Activated naive CD4-positive, alpha-beta T cell treated with anti-CD3 and anti-CD28 coated beads, Interleukin-2, amount 50 U/mL, for 16 hours (primary cell): ENCODE measurements around the gene RNF32.

Experiments used
- DNase-seq: peaks from one replicate; pipeline ENCODE4 v3.0.0-alpha.2; 2020

Gene RNF32

GRCh38 chr7:156640257-156640948 lies at the start of gene RNF32:
Gene RNF32, plus strand, starts transcription at chr7:156640774. Its CDS starts 3,104 bp downstream, at chr7:156643878.
- DNase-seq: peak; percentile 88

- DNase-seq: no peak
These were observed 48.3 kb upstream of the RNF32 start for GRCh38 chr7:156592155-156592884.

- no peak for DNase-seq
These were observed 46.1 kb upstream of the RNF32 start for GRCh38 chr7:156594283-156595080.

DNA sequence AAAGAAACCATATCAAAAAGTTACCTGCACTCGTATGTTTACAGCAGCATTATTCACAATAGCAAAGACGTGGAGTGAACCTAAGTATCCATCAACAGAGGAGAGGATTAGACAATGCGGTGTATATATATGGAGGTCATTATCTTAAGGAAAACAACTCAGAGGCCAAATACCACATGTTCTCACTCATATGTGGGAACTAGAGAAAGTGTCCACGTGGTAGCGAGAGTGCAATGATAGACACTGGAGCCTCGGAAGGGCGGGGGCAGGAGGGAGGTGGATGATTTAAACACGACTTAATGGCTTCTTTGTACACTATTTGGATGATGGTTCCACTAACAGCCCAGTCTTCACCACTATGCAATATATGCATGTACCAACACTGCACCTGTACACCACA lies 40.1 kb upstream of the RNF32 start:
- no peak for DNase-seq

DNA sequence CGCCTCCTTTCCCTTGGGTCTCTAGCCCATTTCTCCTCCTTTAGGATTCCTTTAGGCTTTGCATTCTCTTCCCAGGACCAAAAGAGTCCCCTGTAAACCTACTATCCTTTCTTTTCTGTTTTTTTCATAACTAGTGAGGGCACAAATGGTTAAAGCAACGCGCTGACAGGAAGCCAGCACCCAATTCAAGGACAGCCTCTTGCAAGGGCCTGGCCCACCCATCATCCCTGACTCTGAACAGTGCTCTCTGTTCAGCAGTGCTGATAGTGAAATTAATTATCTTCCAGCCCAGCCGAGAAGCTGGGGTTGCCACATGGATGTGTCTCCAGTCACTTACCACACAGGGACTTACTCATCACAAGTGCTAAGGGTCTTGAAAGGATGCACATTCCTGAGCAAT lies 38.3 kb upstream of the RNF32 start:
- DNase-seq: no peak

GRCh38 chr7:156603011-156603410 lies 37.6 kb upstream of the RNF32 start:
- no peak for DNase-seq

DNA sequence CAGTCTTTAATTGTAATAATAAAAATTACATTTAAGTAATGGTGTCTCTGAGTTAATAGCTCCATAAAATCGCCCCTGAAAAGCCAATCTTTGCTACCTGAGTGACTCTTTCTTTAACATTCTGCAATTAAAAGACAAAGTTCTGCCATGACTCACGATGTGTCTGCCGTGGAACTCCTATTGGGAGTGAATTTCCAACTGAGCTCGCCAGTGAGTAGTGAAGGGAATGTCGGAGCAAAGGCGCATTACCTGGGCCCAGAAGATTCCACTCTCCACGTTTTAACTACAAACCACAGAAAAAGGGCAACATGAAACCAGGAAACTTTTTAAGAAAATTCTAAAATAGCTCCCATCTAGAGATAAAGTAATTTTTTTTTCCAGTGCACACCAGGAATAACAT lies 36.9 kb upstream of the RNF32 start:
- no peak for DNase-seq

DNA sequence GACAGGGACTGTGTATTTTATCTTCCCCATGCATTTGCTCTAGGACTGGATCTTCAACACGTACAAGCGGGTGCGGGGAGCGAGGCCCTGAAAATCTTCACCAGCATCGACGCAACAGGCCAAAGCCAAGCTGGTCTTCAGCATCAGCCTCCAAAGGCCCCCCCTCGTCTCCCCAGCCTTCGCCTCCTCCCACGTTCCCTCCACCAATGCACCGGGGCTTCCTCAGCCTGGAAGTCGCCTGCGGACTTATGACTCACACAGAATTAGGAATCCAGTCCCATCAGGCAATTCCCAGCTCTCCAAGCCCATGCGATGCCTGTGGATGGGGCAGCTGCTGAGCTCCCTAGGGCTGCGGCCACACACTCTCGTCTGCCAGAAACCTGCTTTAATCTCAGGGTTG lies 36.3 kb upstream of the RNF32 start:
- no peak for DNase-seq

DNA sequence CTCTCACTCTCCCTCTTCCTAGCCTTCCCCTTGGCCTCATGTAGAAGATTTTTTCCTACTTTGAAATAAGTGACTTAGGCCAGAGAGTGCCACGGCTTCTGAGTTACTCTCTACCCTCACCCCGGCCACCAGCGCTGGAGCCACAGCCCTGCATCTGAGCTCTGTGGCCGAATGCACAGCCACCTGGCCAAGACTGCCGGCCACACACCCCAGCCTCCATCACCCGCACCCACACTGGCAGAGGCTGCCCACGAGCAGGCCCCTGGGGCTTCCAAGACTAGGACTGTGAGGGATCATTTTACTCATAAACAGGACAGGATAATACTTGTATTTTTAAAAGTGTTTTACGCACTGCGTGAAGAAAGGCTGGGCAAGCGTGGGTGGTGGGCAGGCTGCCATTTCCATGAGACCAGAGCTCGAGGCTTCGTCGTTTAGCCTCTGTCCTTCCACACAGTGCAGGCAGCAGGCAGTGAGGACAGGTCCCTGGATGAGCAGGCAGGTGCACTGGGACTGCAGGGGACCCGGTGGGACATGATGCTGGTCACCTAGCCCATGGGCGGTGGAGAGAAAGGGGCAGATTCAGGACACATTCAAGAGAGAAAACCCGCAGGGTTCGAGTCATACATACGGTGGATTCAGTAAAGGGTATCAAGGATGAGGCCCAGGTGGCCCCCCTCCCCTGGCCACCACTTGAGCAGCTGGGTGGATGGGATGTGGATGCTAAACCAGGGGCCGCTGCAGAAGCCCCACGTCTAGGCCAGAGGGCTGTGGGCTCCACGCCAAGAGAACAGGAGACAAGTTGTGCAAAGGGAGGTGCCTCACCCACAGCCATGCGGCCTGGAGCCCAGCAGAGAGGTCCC lies 35.5 kb upstream of the RNF32 start:
- no peak for DNase-seq

- no peak for DNase-seq
These were observed 34.4 kb upstream of the RNF32 start for GRCh38 chr7:156606135-156606534.

GRCh38 chr7:156606691-156607331 lies 33.8 kb upstream of the RNF32 start:
- no peak for DNase-seq

GRCh38 chr7:156607332-156608172 lies 33.0 kb upstream of the RNF32 start:
- DNase-seq: no peak

DNA sequence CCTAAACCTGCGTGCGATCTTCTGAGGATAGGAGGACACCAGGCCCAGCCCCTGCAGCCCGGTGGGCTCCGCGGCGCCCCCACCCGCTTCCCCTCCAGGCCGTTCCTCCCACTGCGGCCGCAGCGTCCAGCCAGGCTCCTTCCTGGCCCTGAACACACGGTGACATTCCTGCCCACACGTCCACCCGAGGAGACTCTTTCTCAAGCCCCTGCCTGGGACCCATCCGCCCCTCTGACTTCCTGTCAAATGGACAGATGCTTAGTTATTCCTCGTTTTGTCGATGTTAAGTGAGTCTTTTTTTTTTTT lies 32.4 kb upstream of the RNF32 start:
- no peak for DNase-seq

DNA sequence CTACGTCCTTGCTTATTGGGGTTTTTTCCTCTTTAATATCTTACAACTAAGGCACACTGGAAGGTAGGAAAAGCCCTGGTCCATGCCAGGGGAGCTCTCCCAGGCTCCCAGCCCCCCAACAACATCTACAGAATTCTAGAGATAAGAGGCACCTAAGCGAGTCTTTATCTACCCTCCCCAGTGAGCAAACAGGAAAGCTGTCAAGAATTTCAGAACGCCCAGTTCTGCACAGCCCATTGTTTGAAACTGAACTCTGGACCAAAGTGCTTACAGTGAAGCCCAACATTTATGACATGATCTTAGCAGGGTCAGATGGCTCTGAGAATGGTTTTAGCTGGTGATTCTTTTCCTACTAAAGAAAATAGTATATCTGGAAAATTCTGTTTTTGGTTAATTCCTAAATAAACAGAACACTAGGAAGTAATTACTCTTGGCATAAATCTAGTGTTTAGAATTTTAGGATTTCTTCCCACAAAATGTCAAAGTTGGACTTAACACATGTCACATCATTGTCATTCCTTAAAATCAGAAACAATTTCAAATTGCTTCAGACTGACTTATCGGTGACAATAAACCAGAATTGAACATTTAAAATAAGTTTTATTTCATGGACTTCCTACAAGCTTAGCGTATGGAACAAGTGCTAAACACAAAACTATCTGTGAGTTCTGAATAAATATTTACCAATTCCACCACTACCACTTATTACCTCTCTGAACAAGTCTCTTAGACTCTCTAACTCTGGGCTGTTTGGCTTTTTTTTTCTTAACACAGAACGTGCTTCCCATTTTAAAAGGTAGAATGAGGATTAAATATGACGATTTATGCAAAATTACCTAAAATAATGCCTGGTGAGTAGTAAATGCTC lies 31.3 kb upstream of the RNF32 start:
- DNase-seq: no peak

GRCh38 chr7:156610130-156610529 lies 30.4 kb upstream of the RNF32 start:
- DNase-seq: no peak

GRCh38 chr7:156610601-156611000 lies 30.0 kb upstream of the RNF32 start:
- no peak for DNase-seq

DNA sequence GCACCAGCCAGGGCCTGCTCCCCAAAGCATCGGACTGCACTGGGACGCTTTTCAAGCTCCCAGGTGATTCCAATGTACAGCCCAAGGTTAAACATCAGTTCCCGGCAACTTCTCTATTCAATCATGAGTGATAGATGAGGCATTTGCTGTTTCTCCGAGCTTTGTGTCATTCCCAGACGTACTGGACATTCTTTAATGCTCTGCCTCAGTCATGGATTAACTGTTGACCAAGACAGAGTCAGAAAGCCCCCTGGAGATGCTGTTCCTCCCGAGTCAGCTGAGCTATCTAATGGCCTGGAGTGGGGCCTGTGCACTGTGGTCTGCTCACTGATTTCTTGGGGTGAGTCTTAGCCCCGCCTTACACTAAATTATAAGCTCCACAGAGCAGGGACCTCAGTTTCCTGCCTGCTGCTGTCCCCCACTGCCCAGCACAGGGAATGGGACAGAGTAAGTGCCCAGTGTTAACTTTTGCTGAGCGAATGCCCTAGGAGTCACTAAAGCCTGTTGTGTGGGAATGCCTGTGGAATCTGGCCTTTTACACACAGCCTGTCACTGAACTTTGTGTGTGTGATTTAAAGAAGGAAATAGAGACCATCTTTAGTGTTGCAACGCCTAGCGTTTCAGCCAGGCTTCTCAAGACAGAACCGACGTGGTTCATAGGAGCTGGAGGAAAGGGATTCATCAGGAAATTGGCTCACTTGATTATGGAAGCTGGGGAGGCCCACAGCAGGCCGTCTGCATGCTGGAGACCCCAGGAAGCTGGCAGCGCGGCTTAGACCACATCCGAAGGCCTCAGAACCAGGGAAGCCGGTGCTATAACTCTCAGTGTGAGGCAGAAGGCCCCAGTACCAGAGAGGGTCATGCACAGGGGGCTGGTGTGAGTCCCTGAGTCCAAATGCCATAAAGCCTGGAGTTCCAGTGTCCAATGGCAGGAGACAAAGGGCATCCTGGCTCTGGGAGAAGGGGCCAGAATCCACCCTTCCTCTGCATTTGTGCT lies 29.3 kb upstream of the RNF32 start:
- DNase-seq: no peak

GRCh38 chr7:156612930-156613329 lies 27.6 kb upstream of the RNF32 start:
- peak; percentile 55 for DNase-seq
